GM23338 (cell line): ENCODE results near the gene EHD2.

Experiments used
- CTCF ChIP-seq, 2 experiments: fragments of 200-600 bp in 1 of 2; sonication (generic) in 1 of 2; conservative IDR thresholded peaks; 2 replicates each; pipeline versions ENCODE4 v1.5.1 to v1.6.1; 2016 to 2017; ENCODE audit warnings: antibody characterized with exemption in 2 of 2, low read depth in 2 of 2, mild to moderate bottlenecking in 2 of 2, moderate library complexity in 1 of 2
- ETS1 ChIP-seq: IDR thresholded peaks from 2 replicates; pipeline ENCODE4 v1.6.1; 2016; ENCODE audit warnings: antibody characterized with exemption
- EZH2 ChIP-seq: fragments of 200-600 bp; sonication (generic); IDR thresholded peaks from one replicate; pipeline ENCODE4 v1.8.0; 2017; ENCODE audit warnings: antibody characterized with exemption, mild to moderate bottlenecking, low read depth; ENCODE audit not compliant: unreplicated experiment
- EZH2phosphoT487 ChIP-seq: fragments of 200-600 bp; sonication (generic); IDR thresholded peaks from one replicate; pipeline ENCODE4 v1.8.1; 2018; ENCODE audit warnings: antibody characterized with exemption; ENCODE audit not compliant: unreplicated experiment
- POLR2AphosphoS5 ChIP-seq: IDR thresholded peaks from 2 replicates; pipeline ENCODE4 v1.6.1; 2016; ENCODE audit warnings: antibody characterized with exemption, low read depth

- no peak for TF ChIP-seq CTCF (conservative IDR thresholded peaks at IDR 0.05; ENCODE audit: low read depth in 2 of 2)
- no peak for TF ChIP-seq POLR2AphosphoS5
- no peak for TF ChIP-seq ETS1
- no peak for TF ChIP-seq EZH2
- no peak for TF ChIP-seq EZH2phosphoT487
Measured at GRCh38 chr19:47729468-47729798, 16.2 kb downstream of the EHD2 start.
